Lung (tissue), 12 donors: ENCODE measurements around the gene C2orf81. TPM values are rescaled to one million over a fixed set of nuclear protein-coding genes. Genes with fewer than 3 reads are reported as not detected.

ENCODE experiments used
- ATAC-seq: fragments of 200-7000 bp; cut with Tn5 transposase; one replicate; pipeline ENCODE4 v1.9.1; 2020; ENCODE audit warnings: moderate number of reproducible peaks; ENCODE audit not compliant: insufficient read depth, low FRiP score
- DNase-seq, 3 donors: peaks; one replicate each; pipeline ENCODE4 v3.0.0-alpha.2; 2013 to 2017
- H3K27ac ChIP-seq, 2 donors: one replicate each; pipeline ENCODE4 v1.5.1; 2013; ENCODE audit warnings: mild to moderate bottlenecking in 2 of 2, moderate library complexity in 2 of 2, control low read depth in 1 of 2, inconsistent platforms in 1 of 2, low read depth in 1 of 2, low read length in 1 of 2
- H3K27me3 ChIP-seq, 3 donors: one replicate each; pipeline ENCODE4 v1.5.1; 2013; ENCODE audit warnings: low read length in 2 of 3; ENCODE audit not compliant: control insufficient read depth in 3 of 3, insufficient read depth in 3 of 3
- H3K36me3 ChIP-seq, 4 donors: one replicate each; pipeline ENCODE4 v1.5.1; 2013; ENCODE audit warnings: low read length in 4 of 4, mild to moderate bottlenecking in 1 of 4, moderate library complexity in 1 of 4; ENCODE audit not compliant: control insufficient read depth in 4 of 4, insufficient read depth in 4 of 4
- H3K4me1 ChIP-seq, 5 donors: one replicate each; pipeline ENCODE4 v1.5.1; 2013; ENCODE audit warnings: low read length in 5 of 5, mild to moderate bottlenecking in 2 of 5, moderate library complexity in 1 of 5; ENCODE audit not compliant: control insufficient read depth in 5 of 5, insufficient read depth in 5 of 5
- H3K4me3 ChIP-seq: one replicate; pipeline ENCODE4 v1.5.1; 2013; ENCODE audit warnings: mild to moderate bottlenecking, control low read depth, moderate library complexity
- H3K9ac ChIP-seq, 2 donors: one replicate each; pipeline ENCODE4 v1.5.1; 2013; ENCODE audit warnings: low read length in 2 of 2, control low read depth in 1 of 2; ENCODE audit not compliant: insufficient read depth in 1 of 2
- H3K9me3 ChIP-seq, 4 donors: one replicate each; pipeline ENCODE4 v1.5.1; 2013; ENCODE audit warnings: low read length in 3 of 4, mild to moderate bottlenecking in 1 of 4, moderate library complexity in 1 of 4; ENCODE audit not compliant: control insufficient read depth in 4 of 4, insufficient read depth in 3 of 4
- WGBS, 2 donors: extraction: QIAGEN DNeasy Blood & Tissue Kit; methylation state at CpG; one replicate each; pipeline ENCODE4 v1.1.7; 2013; 5-methylcytosine and 5-hydroxymethylcytosine counted together
- polyA plus RNA-seq, 2 donors: library from polyadenylated mRNA; stranded (reverse); fragments of 200-250 nt; gene quantifications; one replicate each; pipeline ENCODE4 v1.2.1, GENCODE V29; 2013
- total RNA-seq, 2 donors: library from RNA; depleted of rRNA in 1 of 2; stranded (reverse); fragments of >200 nt in 1 of 2; gene quantifications; one replicate each; pipeline ENCODE4 v1.2.1, GENCODE V29; 2014 to 2021
- TF ChIP-seq, protein P1 (sequence below): IDR thresholded peaks from 2 replicates; pipeline ENCODE4 v1.5.1; 2012; ENCODE audit warnings: mild to moderate bottlenecking; ENCODE audit errors: control extremely low read depth, extremely low read depth
- donor health status: control.
- donor health status: control.
- donor health status: Bipolar disorder and iron deficiency.
- donor health status: healthy.
- donor health status: DM: yes; HTN: yes; CAD: no.

The C2orf81 gene
- total and polyA plus RNA-seq, 4 donors, result 3.4 to 16.9 (median 7.3) TPM

DNA sequence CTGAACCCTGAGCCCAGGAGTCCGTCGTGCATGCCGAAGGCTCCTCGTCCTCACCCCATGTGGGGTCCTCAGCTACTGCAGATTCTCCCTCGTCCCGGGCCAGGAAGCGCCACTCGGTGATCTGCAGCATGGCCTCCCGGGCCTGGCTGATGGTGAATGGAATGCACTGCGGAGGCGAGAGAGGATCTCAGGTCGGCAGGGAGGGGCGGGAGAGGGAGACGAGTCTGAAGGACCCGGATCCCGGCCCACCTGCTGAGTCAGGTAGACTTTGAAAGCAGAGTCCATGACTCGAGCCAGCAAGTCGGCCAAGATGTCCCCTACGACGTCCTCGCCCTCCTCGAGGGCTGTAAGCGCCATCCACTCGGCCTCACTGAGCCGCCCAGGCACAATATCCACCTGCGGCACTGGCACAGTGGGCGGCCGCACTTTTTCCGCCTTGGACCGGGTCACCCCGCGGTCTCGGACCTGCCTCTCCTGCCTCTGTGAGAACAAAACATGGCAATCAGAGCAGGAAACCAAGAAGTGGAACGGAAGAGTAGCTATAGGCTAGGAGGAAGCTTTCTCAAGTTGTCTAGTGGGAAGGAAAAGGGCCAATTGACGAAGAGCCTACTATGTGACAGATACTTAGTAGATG, 5.5 kb downstream of the C2orf81 start:
- H3K4me1 ChIP-seq, result peaks cover 0 to 21% (median 0%) of the 10 kb centered on the region in 5 donors
- TF ChIP-seq, protein P1, sequence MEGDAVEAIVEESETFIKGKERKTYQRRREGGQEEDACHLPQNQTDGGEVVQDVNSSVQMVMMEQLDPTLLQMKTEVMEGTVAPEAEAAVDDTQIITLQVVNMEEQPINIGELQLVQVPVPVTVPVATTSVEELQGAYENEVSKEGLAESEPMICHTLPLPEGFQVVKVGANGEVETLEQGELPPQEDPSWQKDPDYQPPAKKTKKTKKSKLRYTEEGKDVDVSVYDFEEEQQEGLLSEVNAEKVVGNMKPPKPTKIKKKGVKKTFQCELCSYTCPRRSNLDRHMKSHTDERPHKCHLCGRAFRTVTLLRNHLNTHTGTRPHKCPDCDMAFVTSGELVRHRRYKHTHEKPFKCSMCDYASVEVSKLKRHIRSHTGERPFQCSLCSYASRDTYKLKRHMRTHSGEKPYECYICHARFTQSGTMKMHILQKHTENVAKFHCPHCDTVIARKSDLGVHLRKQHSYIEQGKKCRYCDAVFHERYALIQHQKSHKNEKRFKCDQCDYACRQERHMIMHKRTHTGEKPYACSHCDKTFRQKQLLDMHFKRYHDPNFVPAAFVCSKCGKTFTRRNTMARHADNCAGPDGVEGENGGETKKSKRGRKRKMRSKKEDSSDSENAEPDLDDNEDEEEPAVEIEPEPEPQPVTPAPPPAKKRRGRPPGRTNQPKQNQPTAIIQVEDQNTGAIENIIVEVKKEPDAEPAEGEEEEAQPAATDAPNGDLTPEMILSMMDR, result no peak
- H3K4me3 ChIP-seq, result no peak overlapping the region
- DNase-seq, result peak in 1 of 3 donors; percentile 31
- H3K36me3 ChIP-seq, result no peaks in the 10 kb centered on the region
- H3K27ac ChIP-seq, result no peak overlapping the region
- H3K9ac ChIP-seq, result no peak overlapping the region
- no peaks in the 10 kb centered on the region for H3K27me3 ChIP-seq
- 56 to 65% methylated on average over 35 of the region's 35 CpGs for WGBS, 2 donors
- no peak for ATAC-seq
- no peaks in the 10 kb centered on the region for H3K9me3 ChIP-seq

DNA sequence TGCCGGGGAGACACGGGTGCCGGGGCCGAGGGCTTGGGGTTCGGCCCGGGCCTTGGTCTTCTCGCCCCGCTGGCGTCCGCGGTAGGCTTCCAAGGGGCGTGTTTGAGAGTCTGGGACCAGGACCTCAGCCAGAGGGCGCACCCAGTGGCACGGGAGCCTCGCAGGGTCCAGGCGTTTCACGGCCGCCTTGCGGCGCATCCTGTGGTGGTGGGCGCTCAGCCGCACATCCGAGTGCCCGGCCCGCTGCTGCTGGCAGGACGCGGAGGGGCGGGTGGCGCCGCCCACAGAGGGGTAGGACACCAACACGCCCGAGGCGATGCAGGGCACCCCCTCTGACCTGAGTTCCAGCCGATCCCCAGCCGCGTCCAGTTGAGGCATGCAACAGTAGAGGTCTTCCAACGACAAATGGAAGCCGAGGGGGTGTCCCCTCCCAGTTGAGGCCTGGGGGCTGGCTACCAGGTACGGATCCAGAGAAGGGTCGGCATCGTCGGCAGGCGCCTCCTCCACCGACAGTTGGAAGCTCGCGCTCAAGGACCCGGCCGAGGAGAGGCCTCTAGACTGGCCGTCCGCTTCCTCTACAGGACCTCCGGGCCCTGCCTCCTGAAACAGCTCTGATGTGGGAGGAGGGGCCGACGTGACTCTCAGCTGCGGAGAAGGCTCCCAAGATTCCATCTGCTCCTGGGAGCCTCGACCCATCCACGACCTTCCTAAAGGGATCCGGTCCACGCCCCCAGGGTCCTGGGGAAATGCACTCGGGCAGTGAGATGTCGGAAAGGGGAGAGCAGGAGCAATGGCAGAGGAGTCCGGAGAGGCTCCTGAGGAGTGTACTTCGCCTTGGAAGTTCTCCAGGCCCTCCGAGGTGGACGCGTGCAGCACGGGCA, 6.3 kb downstream of the C2orf81 start:
- peak overlapping the region in 1 of 2 donors; percentile 8 for H3K27ac ChIP-seq
- DNase-seq (peak; percentile 65 to 80 (median 76)), ATAC-seq (peak; percentile 56)
- peaks cover 0 to 21% (median 0%) of the 10 kb centered on the region in 5 donors for H3K4me1 ChIP-seq
- 6 to 10% methylated on average over 49 to 66 of the region's 66 CpGs for WGBS, 2 donors
- no peaks in the 10 kb centered on the region for H3K27me3 ChIP-seq
- peak overlapping the region; percentile 49 for H3K4me3 ChIP-seq
- no peaks in the 10 kb centered on the region for H3K36me3 ChIP-seq
- TF ChIP-seq, protein P1, result no peak
- H3K9me3 ChIP-seq, result no peaks in the 10 kb centered on the region
- peak overlapping the region in 1 of 2 donors; percentile 33 for H3K9ac ChIP-seq

DNA sequence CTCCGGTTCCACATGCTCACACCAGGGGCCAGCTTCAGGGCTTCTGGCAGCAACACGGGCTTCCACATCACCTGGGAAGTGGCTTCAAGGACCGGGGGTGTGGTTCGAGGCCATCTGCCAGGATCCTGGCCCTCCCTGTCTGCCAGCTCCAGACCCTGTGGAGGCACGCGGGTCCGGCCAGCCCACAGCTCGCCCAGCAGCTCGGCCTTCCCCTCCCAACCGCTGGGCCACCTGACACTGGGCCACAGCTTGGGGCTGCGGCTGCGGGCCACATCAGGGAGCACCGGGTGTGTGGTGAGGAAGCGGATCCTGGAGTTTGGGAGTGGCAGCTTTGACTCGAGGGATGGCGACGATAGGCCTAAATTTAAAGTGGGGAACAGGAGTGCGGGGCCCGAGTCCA, 7.0 kb downstream of the C2orf81 start:
- Histone ChIP-seq H3K36me3 (no peaks in the 10 kb centered on the region), H3K9me3 (no peaks in the 10 kb centered on the region), H3K27me3 (no peaks in the 10 kb centered on the region), H3K27ac (peak overlapping the region in 1 of 2 donors; percentile 8), H3K4me3 (peak overlapping the region; percentile 29), H3K4me1 (peaks cover 0 to 21% (median 0%) of the 10 kb centered on the region in 5 donors), H3K9ac (no peak overlapping the region)
- TF ChIP-seq, protein P1, result no peak
- no peak for ATAC-seq
- 54 to 59% methylated on average over 19 of the region's 19 CpGs for WGBS, 2 donors
- no peak for DNase-seq
